ENCODE data around the gene IFT20. TPM values are rescaled to one million over a fixed set of nuclear protein-coding genes. Genes with fewer than 3 reads are reported as not detected.
A peak's percentile ranks its signal among the peaks of the same experiment; 100 is the strongest.

The IFT20 gene
- total RNA-seq: 10 to 100 TPM in 3 of 4 donors, 1 to 10 TPM in 1; 7.2 to 46.0 (median 32.4) TPM

GRCh38 chr17:28335201-28335958, at the start of gene IFT20, which contains the start of gene TNFAIP1:
IFT20 (minus strand) TSS chr17:28335472; CDS start chr17:28331985, 3,487 bp downstream.
TNFAIP1 (plus strand) TSS chr17:28335761; CDS start chr17:28339522, 3,761 bp downstream.
- intact Hi-C loops (cut with DNase I; ENCODE audit: low total_unique reads) (no loop called here), in situ Hi-C loops (cut with MboI; ENCODE audit: low pct_ligation_motif_present in 1 of 4, low pct_unique_long_range_greater_than_20kb in 1 of 4, low sequenced_read_pairs in 3 of 4) (no loop called here)
- Histone ChIP-seq H3K4me3 (peak within 1 kb of the TSS; percentile 82 to 94 (median 91)), H3K27me3 (no peaks in the 10 kb centered on the region), H3K9me3 (no peaks in the 10 kb centered on the region), H3K4me1 (peaks cover 13 to 42% (median 25%) of the 10 kb centered on the region in 4 donors), H3K27ac (peak within 1 kb of the TSS; percentile 94 to 97 (median 96)), H3K36me3 (peaks cover 0 to 6% (median 0%) of the 10 kb centered on the region in 4 donors)
- TF ChIP-seq POLR2A (IDR thresholded peaks at IDR 0.05) (peak; percentile 94), CTCF (IDR thresholded peaks at IDR 0.05) (no peak), POLR2AphosphoS5 (IDR thresholded peaks at IDR 0.05) (peak; percentile 96 to 98 (median 98))
- WGBS, 2 donors (ENCODE audit: low coverage in 1 of 2): 1 to 4% methylated on average over 8 to 62 of the region's 62 CpGs
- peak; percentile 98 for DNase-seq

GRCh38 chr17:28385037-28385400, 49.7 kb upstream of the IFT20 start:
- Histone ChIP-seq H3K36me3 (peaks cover 0 to 15% (median 6%) of the 10 kb centered on the region in 4 donors), H3K4me3 (peak overlapping the region; percentile 10 to 53 (median 41)), H3K9me3 (no peaks in the 10 kb centered on the region), H3K4me1 (peaks cover 0 to 19% (median 8%) of the 10 kb centered on the region in 4 donors), H3K27ac (peak overlapping the region; percentile 63 to 74 (median 70)), H3K27me3 (no peaks in the 10 kb centered on the region)
- DNase-seq: peak; percentile 42
- no peak for TF ChIP-seq POLR2A (IDR thresholded peaks at IDR 0.05)
- peak in 1 of 3 donors; percentile 41 for TF ChIP-seq POLR2AphosphoS5 (IDR thresholded peaks at IDR 0.05)
- 33% methylated on average over 15 of the region's 29 CpGs; no CpG with 5 or more reads in 1 of the 2 donors for WGBS, 2 donors (ENCODE audit: low coverage in 1 of 2)
- in situ Hi-C loops (cut with MboI; ENCODE audit: low pct_ligation_motif_present in 1 of 4, low pct_unique_long_range_greater_than_20kb in 1 of 4, low sequenced_read_pairs in 3 of 4) (no loop called here), intact Hi-C loops (cut with DNase I; ENCODE audit: low total_unique reads) (loop anchor here (5.0 kb wide), 1 partner anchor 1867 kb away; no protein-coding TSS in a partner anchor)

- Histone ChIP-seq H3K27me3 (no peaks in the 10 kb centered on the region), H3K4me1 (peaks cover 0 to 19% (median 8%) of the 10 kb centered on the region in 4 donors), H3K4me3 (peak overlapping the region; percentile 10 to 53 (median 41)), H3K27ac (peak overlapping the region; percentile 63 to 74 (median 70)), H3K36me3 (peaks cover 0 to 11% (median 4%) of the 10 kb centered on the region in 4 donors), H3K9me3 (no peaks in the 10 kb centered on the region)
- intact Hi-C loops (cut with DNase I; ENCODE audit: low total_unique reads): loop anchor here (5.0 kb wide), 2 partner anchors 158 to 1868 kb away; no protein-coding TSS in a partner anchor
- peak; percentile 84 for DNase-seq
- no peak for TF ChIP-seq EP300 (IDR thresholded peaks at IDR 0.05; ENCODE audit: low read depth)
- peak in 2 of 3 donors; percentile 79 to 85 for TF ChIP-seq POLR2AphosphoS5 (IDR thresholded peaks at IDR 0.05)
- TF ChIP-seq POLR2A (IDR thresholded peaks at IDR 0.05): peak; percentile 73
- peak in 1 of 5 experiments; percentile 3 for TF ChIP-seq CTCF (IDR thresholded peaks at IDR 0.05)
- 14 to 43% methylated on average over 11 to 44 of the region's 56 CpGs for WGBS, 2 donors (ENCODE audit: low coverage in 1 of 2)
- in situ Hi-C loops (cut with MboI; ENCODE audit: low pct_ligation_motif_present in 1 of 4, low pct_unique_long_range_greater_than_20kb in 1 of 4, low sequenced_read_pairs in 3 of 4): no loop called here
Measured at GRCh38 chr17:28384281-28385036, 49.2 kb upstream of the IFT20 start.

GRCh38 chr17:28381141-28381825, 46.0 kb upstream of the IFT20 start:
- Histone ChIP-seq H3K36me3 (no peaks in the 10 kb centered on the region), H3K27ac (no peak overlapping the region), H3K9me3 (no peaks in the 10 kb centered on the region), H3K4me3 (peak overlapping the region in 1 of 4 donors; percentile 20), H3K27me3 (no peaks in the 10 kb centered on the region), H3K4me1 (peaks cover 0 to 19% (median 8%) of the 10 kb centered on the region in 4 donors)
- TF ChIP-seq POLR2AphosphoS5 (IDR thresholded peaks at IDR 0.05): no peak
- peak; percentile 20 to 36 (median 25) for TF ChIP-seq CTCF (IDR thresholded peaks at IDR 0.05)
- in situ Hi-C loops (cut with MboI; ENCODE audit: low pct_ligation_motif_present in 1 of 4, low pct_unique_long_range_greater_than_20kb in 1 of 4, low sequenced_read_pairs in 3 of 4): no loop called here
- WGBS, 2 donors (ENCODE audit: low coverage in 1 of 2): 44% methylated on average over 42 of the region's 72 CpGs; no CpG with 5 or more reads in 1 of the 2 donors
- intact Hi-C loops (cut with DNase I; ENCODE audit: low total_unique reads): loop anchor here (5.0 kb wide), 1 partner anchor 161 kb away; no protein-coding TSS in a partner anchor
- DNase-seq: peak; percentile 47
